Thymus (tissue), 11 donors: ENCODE data around the gene DUSP11. TPM values are rescaled to one million over a fixed set of nuclear protein-coding genes. Genes with fewer than 3 reads are reported as not detected.
"Not testable (repeated sequence)": the region's sequence is repeated elsewhere in the genome, so short reads cannot be mapped to it uniquely, and the experiment has no call there.

Experiments used
- DNase-seq, 9 donors: peaks; one replicate each; pipeline ENCODE4 v3.0.0-alpha.2; 2013; ENCODE audit warnings: low spot score in 9 of 9, low read depth in 6 of 9, missing footprints in 1 of 9
- H3K27ac ChIP-seq, 2 donors: one replicate each; pipeline ENCODE4 v1.5.1; 2013; ENCODE audit warnings: control low read depth in 1 of 2, low read depth in 1 of 2, low read length in 1 of 2, mild to moderate bottlenecking in 1 of 2, moderate library complexity in 1 of 2
- H3K27me3 ChIP-seq, 2 donors: one replicate each; pipeline ENCODE4 v1.5.1; 2013; ENCODE audit warnings: low read length in 1 of 2; ENCODE audit not compliant: control insufficient read depth in 2 of 2, insufficient read depth in 1 of 2
- H3K36me3 ChIP-seq, 2 donors: one replicate each; pipeline ENCODE4 v1.5.1; 2013; ENCODE audit warnings: low read length in 1 of 2, mild to moderate bottlenecking in 1 of 2, moderate library complexity in 1 of 2; ENCODE audit not compliant: control insufficient read depth in 2 of 2, insufficient read depth in 2 of 2
- H3K4me1 ChIP-seq, 2 donors: one replicate each; pipeline ENCODE4 v1.5.1; 2013; ENCODE audit warnings: low read length in 2 of 2; ENCODE audit not compliant: control insufficient read depth in 2 of 2, insufficient read depth in 2 of 2
- H3K4me3 ChIP-seq, 2 donors: one replicate each; pipeline ENCODE4 v1.5.1; 2013; ENCODE audit warnings: low read length in 2 of 2, control low read depth in 1 of 2, mild to moderate bottlenecking in 1 of 2
- H3K9me3 ChIP-seq, 2 donors: one replicate each; pipeline ENCODE4 v1.5.1; 2013; ENCODE audit warnings: low read length in 1 of 2, mild to moderate bottlenecking in 1 of 2; ENCODE audit not compliant: control insufficient read depth in 2 of 2, insufficient read depth in 1 of 2
- WGBS: extraction: QIAGEN DNeasy Blood & Tissue Kit; methylation state at CpG from one replicate; pipeline ENCODE4 v1.1.7; 2013; 5-methylcytosine and 5-hydroxymethylcytosine counted together
- polyA plus RNA-seq: library from polyadenylated mRNA; stranded (reverse); fragments of 200-250 nt; gene quantifications from one replicate; pipeline ENCODE4 v1.2.3, GENCODE V29; 2013
- total RNA-seq: library from RNA; stranded (reverse); fragments of 120-200 nt; gene quantifications from one replicate; pipeline ENCODE4 v1.2.4, GENCODE V29; 2013
- donor health status: healthy.

The DUSP11 gene
- total and polyA plus RNA-seq, 2 donors = 31.2 to 38.7 TPM

DNA sequence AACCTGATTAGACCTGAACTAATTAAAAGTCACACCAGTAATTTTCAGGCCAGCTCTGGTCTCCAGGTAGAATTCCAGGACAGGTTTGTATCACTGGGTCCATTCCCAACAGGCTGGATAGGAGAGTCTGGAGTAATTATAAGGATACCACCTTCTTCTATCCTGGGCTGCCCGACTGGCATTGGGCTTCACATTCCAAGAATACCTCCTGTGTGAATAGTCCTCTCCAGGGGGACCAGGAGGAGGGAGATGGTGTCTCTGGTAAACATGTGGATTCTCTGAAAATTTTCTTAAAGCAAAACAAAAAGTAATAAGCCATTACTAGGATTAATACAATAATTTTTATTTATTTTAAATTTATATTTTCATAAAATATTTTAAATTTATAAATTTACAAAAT, 17.3 kb downstream of the DUSP11 start:
- peaks cover 43 to 47% of the 10 kb centered on the region in 2 donors for H3K36me3 ChIP-seq
- no peak overlapping the region for H3K4me3 ChIP-seq
- H3K9me3 ChIP-seq = no peaks in the 10 kb centered on the region
- H3K4me1 ChIP-seq = no peaks in the 10 kb centered on the region
- 100% methylated on average over 1 of the region's 1 CpG for WGBS
- DNase-seq = no peak
- no peak overlapping the region for H3K27ac ChIP-seq
- H3K27me3 ChIP-seq = no peaks in the 10 kb centered on the region

DNA sequence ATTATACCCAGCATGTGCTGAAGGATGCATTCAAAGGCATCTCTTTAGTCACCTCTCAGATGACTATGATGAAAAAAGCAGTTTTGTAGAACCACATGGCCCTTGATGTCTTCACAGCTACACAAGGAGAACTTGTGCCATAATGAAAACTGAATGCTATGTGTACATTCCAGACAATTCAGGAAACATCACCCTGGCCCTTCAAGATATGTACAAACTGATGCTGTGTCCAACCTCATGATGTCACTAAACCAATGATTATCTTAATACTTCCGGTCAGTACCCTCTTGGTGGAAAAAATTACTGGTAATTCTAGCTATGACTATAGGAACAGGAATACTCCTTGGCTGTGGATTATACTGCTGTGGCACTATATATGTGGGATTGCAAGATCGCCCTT, 20.0 kb downstream of the DUSP11 start:
- 98% methylated on average over 2 of the region's 2 CpGs for WGBS
- DNase-seq = no peak
- Histone ChIP-seq H3K36me3 (peaks cover 48 to 58% of the 10 kb centered on the region in 2 donors), H3K27ac (no peak overlapping the region), H3K4me3 (no peak overlapping the region), H3K9me3 (no peaks in the 10 kb centered on the region), H3K27me3 (no peaks in the 10 kb centered on the region), H3K4me1 (no peaks in the 10 kb centered on the region)

DNA sequence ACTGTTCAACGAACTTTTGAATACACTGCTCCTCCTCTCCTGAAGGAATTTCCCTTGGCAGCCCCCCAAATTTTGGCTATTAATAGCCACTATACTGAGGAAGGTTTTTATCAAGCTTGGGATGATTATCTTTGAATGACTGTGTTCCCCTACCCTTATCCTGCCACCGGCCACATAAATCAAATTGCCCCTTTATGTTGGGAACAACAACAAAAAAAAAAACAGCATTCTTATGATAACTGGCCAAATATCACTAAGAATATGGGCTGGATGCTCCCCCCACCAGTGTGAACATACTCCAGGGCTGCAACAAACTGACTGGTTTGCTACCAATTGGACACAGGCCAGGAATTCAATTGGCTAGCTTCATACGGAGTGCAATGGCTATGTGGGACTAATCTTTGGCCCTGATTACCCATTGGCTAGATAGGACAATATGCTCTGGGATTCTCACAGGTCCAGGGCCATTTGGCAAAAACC, 20.6 kb downstream of the DUSP11 start:
- Histone ChIP-seq H3K36me3 (peaks cover 47 to 55% of the 10 kb centered on the region in 2 donors), H3K9me3 (peaks cover 0 to 1% of the 10 kb centered on the region in 2 donors), H3K27ac (no peak overlapping the region), H3K27me3 (no peaks in the 10 kb centered on the region), H3K4me3 (no peak overlapping the region), H3K4me1 (no peaks in the 10 kb centered on the region)
- DNase-seq = no peak
- 78% methylated on average over 3 of the region's 3 CpGs for WGBS

DNA sequence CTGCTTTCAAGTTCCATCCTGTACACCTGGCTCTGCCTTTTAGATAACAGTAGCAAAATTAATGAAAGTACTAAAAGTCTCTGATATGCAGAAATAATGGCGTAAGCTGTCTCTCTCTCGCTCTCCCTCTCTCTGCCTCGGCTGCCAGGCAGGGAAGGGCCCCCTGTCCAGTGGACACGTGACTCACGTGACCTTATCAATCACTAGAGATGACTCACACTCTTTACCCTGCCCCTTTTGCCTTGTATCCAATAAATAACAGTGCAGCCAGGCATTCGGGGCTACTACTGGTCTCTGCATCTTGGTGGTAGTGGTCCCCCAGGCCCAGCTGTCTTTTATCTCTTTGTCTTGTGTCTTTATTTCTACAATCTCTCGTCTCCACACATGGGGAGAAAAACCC, 25.6 kb downstream of the DUSP11 start:
- not testable (repeated sequence) for DNase-seq, H3K4me1 ChIP-seq, H3K4me3 ChIP-seq, H3K9me3 ChIP-seq, H3K27me3 ChIP-seq, H3K27ac ChIP-seq
- peaks cover 37 to 44% of the 10 kb centered on the region in 2 donors for H3K36me3 ChIP-seq
- over 99% methylated on average over 7 of the region's 7 CpGs for WGBS

DNA sequence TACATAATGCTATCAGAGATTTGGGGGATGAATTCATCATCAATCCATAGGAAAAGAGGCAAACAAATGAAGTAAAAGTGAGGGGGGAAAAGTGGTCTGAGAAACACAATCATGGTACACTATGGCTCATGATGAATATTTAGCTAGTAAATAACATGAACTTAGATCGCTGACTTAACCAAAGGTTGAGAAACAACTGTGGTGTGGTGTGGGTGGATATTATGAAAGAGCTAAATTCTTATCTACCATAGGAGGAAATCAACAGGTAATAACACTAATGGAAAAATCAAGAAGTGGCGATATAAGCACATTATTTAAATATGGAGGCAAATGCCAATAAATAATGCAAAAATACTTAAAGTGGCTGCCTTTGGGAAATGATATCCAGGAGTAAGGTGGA, 30.6 kb downstream of the DUSP11 start:
- Histone ChIP-seq H3K27ac (no peak overlapping the region), H3K4me3 (no peak overlapping the region), H3K36me3 (peaks cover 20 to 25% of the 10 kb centered on the region in 2 donors), H3K27me3 (no peaks in the 10 kb centered on the region), H3K4me1 (no peaks in the 10 kb centered on the region), H3K9me3 (peaks cover 0 to 5% of the 10 kb centered on the region in 2 donors)
- WGBS = over 99% methylated on average over 2 of the region's 2 CpGs
- DNase-seq = no peak

DNA sequence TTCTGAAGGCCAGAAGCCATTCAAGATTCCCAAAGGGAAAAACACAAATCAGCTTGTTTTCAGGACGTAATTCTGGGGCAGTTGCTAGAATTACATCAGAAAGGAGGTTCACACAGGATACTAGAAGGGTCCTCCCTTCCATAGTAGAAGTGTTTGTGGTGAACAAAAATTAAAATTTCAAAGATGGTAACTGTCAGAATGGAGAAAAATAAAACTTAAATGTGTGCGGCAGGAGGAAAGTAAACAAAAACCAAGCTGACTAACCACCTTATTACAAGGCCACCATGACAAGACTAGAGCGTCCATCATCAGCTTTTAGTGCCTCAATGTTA, 33.1 kb downstream of the DUSP11 start:
- no peak for DNase-seq
- Histone ChIP-seq H3K9me3 (no peaks in the 10 kb centered on the region), H3K27me3 (no peaks in the 10 kb centered on the region), H3K4me1 (no peaks in the 10 kb centered on the region), H3K36me3 (peaks cover 11 to 14% of the 10 kb centered on the region in 2 donors), H3K4me3 (no peak overlapping the region), H3K27ac (no peak overlapping the region)
- WGBS = 97% methylated on average over 3 of the region's 3 CpGs

DNA sequence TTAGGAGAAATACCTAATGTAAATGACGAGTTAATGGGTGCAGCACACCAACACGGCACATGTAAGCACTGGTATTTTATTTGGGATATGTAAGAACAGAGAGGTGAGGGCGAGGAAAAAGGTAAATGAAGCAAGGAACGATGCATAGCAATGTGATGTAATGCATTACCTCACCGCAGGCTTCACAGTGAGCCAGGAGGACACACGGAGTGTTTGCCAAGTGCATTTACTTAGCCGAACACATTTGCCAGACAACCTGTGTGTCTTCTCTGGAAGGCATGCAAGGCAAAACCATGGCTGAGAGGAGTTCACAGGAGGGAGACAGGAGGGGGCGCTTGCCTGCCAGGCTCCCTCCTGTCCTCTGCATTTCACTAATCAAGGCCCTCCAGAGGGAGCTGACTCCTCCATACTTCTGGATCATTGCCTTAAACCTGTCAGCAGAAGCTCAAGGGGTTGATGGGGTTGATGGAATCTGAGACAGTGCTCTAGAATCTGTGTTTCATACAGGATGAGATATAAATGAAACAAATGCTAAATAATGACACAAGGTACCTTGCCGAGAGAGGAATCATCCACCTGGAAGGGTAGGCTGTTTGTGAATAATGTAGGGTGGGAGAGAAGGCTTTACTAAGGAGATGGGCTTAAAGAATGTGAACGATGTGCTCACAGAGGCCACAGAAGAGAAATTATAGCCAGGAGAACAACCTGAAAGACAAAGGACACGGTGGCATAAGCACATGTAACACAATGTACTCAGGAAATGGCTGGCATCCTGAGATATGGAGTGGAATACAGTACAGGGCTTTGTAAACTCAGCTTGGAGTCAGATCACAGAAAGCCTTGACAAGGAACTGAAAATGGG, 33.7 kb downstream of the DUSP11 start:
- 93% methylated on average over 11 of the region's 11 CpGs for WGBS
- Histone ChIP-seq H3K36me3 (peaks cover 10 to 14% of the 10 kb centered on the region in 2 donors), H3K27ac (no peak overlapping the region), H3K4me1 (no peaks in the 10 kb centered on the region), H3K9me3 (no peaks in the 10 kb centered on the region), H3K27me3 (no peaks in the 10 kb centered on the region), H3K4me3 (no peak overlapping the region)
- no peak for DNase-seq

DNA sequence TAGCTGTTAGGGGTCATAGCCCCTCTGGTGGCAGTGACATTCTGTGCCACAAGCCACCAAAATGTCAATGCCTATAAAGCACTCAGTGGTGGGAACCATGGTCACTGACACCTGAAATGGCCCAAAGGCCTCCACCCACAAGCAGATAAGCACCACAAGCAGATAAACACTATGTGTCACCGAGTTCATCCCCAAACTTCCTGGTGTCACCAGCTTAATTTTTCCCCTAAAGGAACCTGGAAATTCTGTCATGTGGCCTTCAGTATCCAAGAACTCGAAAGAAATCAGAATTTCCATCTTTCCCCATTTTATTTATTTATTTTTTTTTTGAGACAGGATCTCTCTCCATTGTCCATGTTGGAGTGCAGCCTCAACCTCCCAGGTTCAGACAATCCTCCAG, 39.1 kb downstream of the DUSP11 start:
- WGBS = 93% methylated on average over 2 of the region's 2 CpGs

DNA sequence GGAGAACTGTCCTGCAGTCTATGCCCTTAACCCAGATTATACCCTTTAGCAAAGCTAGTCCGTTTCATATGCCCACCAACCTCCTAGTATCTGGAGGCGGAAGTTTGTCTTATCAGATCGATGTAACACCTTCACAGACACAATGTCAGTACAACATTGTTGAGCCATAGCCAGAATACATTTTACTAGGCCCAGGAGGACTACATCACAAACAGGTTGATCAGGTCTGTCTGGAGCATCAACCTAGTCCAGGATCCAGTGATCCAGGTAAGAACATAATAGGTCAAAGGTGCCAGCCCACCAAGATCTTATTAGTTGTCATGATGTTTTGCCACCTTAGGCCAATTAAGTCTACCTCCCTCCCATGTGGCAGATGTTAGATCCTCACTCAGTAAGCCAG, 40.8 kb downstream of the DUSP11 start:
- H3K4me3 ChIP-seq = no peak overlapping the region
- no peak for DNase-seq
- 96% methylated on average over 3 of the region's 3 CpGs for WGBS
- H3K27me3 ChIP-seq = peaks cover 0 to 3% of the 10 kb centered on the region in 2 donors
- peaks cover 0 to 7% of the 10 kb centered on the region in 2 donors for H3K36me3 ChIP-seq
- peaks cover 0 to 13% of the 10 kb centered on the region in 2 donors for H3K9me3 ChIP-seq
- H3K4me1 ChIP-seq = peaks cover 3 to 10% of the 10 kb centered on the region in 2 donors
- no peak overlapping the region for H3K27ac ChIP-seq

More for the DNA sequence above, 39.1 kb downstream of the DUSP11 start:
- DNase-seq = no peak
- Histone ChIP-seq H3K4me3 (no peak overlapping the region), H3K36me3 (peaks cover 0 to under 1% of the 10 kb centered on the region in 2 donors), H3K4me1 (peaks cover 3 to 10% of the 10 kb centered on the region in 2 donors), H3K27ac (no peak overlapping the region), H3K9me3 (peaks cover 0 to 13% of the 10 kb centered on the region in 2 donors), H3K27me3 (peaks cover 0 to 3% of the 10 kb centered on the region in 2 donors)
